H1 (cell line): ENCODE results near the gene ASMTL. TPM values are rescaled to one million over a fixed set of nuclear protein-coding genes. Genes with fewer than 3 reads are reported as not detected.

Experiments used
- SP2 ChIP-seq: IDR thresholded peaks from 2 replicates; pipeline ENCODE4 v1.6.1; 2012; ENCODE audit warnings: mild to moderate bottlenecking, low read length, inconsistent platforms
- ZNF274 ChIP-seq: IDR thresholded peaks from 2 replicates; pipeline ENCODE4 v1.7.0; 2012; ENCODE audit warnings: low read length, borderline replicate concordance; ENCODE audit errors: extremely low read depth
- polyA plus RNA-seq, 7 experiments: library from polyadenylated mRNA; depleted of rRNA in 3 of 7; stranded (reverse) in 5 of 7; unstranded in 2 of 7; fragments of >200 nt in 5 of 7; fragments of 200-250 nt in 2 of 7; gene quantifications; 1 replicate in 5 of 7; 2 replicates in 1 of 7; 4 replicates in 1 of 7; pipeline versions ENCODE4 v1.2.1 to v1.2.3, GENCODE V29; 2011 to 2013; ENCODE audit warnings: missing spikeins in 2 of 7, mixed read lengths in 2 of 7
- total RNA-seq: library from RNA; stranded (reverse); fragmentation: NEBNext Ultra II Directional; extraction: Animal tissue kit (Norgen Biotek cat#: 25700); gene quantifications from 2 replicates; pipeline ENCODE4 v1.2.1, GENCODE V29; 2021
- TF ChIP-seq, protein P1 (sequence below): fragments of 300-600 bp; sonication (generic); IDR thresholded peaks from 2 replicates; pipeline ENCODE4 v1.7.1; 2012; ENCODE audit warnings: low read length, moderate library complexity, mild to moderate bottlenecking, inconsistent platforms; ENCODE audit not compliant: insufficient replicate concordance
- TF ChIP-seq, protein P2 (sequence below): IDR thresholded peaks from 2 replicates; pipeline ENCODE4 v1.6.1; 2011; ENCODE audit warnings: low read depth, mild to moderate bottlenecking, low read length; ENCODE audit not compliant: insufficient read depth

The ASMTL gene
- total and polyA plus RNA-seq, 2 of the 8 experiments (the other 6 are each of a cell fraction or from before 2014, with no cell fraction given) = 75.6 to 81.4 TPM

DNA sequence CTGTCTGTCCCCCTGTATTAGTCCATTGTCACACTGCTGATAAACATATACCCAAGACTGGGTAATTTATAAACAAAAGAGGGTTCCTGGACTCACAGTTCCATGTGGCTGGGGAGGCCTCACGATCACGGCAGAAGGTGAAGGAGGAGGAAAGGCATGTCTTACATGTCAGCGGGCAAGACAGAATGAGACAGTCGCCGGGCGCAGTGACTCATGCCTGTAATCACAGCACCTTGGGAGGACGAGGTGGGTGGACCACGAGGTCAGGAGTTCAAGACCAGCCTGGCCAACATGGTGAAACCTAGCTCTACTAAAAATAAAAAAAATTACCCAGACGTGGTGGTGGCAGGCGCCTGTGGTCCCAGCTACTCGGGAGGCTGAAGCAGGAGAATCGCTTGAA is 91.4 kb downstream of the ASMTL start (continued):
- TF ChIP-seq, protein P1, sequence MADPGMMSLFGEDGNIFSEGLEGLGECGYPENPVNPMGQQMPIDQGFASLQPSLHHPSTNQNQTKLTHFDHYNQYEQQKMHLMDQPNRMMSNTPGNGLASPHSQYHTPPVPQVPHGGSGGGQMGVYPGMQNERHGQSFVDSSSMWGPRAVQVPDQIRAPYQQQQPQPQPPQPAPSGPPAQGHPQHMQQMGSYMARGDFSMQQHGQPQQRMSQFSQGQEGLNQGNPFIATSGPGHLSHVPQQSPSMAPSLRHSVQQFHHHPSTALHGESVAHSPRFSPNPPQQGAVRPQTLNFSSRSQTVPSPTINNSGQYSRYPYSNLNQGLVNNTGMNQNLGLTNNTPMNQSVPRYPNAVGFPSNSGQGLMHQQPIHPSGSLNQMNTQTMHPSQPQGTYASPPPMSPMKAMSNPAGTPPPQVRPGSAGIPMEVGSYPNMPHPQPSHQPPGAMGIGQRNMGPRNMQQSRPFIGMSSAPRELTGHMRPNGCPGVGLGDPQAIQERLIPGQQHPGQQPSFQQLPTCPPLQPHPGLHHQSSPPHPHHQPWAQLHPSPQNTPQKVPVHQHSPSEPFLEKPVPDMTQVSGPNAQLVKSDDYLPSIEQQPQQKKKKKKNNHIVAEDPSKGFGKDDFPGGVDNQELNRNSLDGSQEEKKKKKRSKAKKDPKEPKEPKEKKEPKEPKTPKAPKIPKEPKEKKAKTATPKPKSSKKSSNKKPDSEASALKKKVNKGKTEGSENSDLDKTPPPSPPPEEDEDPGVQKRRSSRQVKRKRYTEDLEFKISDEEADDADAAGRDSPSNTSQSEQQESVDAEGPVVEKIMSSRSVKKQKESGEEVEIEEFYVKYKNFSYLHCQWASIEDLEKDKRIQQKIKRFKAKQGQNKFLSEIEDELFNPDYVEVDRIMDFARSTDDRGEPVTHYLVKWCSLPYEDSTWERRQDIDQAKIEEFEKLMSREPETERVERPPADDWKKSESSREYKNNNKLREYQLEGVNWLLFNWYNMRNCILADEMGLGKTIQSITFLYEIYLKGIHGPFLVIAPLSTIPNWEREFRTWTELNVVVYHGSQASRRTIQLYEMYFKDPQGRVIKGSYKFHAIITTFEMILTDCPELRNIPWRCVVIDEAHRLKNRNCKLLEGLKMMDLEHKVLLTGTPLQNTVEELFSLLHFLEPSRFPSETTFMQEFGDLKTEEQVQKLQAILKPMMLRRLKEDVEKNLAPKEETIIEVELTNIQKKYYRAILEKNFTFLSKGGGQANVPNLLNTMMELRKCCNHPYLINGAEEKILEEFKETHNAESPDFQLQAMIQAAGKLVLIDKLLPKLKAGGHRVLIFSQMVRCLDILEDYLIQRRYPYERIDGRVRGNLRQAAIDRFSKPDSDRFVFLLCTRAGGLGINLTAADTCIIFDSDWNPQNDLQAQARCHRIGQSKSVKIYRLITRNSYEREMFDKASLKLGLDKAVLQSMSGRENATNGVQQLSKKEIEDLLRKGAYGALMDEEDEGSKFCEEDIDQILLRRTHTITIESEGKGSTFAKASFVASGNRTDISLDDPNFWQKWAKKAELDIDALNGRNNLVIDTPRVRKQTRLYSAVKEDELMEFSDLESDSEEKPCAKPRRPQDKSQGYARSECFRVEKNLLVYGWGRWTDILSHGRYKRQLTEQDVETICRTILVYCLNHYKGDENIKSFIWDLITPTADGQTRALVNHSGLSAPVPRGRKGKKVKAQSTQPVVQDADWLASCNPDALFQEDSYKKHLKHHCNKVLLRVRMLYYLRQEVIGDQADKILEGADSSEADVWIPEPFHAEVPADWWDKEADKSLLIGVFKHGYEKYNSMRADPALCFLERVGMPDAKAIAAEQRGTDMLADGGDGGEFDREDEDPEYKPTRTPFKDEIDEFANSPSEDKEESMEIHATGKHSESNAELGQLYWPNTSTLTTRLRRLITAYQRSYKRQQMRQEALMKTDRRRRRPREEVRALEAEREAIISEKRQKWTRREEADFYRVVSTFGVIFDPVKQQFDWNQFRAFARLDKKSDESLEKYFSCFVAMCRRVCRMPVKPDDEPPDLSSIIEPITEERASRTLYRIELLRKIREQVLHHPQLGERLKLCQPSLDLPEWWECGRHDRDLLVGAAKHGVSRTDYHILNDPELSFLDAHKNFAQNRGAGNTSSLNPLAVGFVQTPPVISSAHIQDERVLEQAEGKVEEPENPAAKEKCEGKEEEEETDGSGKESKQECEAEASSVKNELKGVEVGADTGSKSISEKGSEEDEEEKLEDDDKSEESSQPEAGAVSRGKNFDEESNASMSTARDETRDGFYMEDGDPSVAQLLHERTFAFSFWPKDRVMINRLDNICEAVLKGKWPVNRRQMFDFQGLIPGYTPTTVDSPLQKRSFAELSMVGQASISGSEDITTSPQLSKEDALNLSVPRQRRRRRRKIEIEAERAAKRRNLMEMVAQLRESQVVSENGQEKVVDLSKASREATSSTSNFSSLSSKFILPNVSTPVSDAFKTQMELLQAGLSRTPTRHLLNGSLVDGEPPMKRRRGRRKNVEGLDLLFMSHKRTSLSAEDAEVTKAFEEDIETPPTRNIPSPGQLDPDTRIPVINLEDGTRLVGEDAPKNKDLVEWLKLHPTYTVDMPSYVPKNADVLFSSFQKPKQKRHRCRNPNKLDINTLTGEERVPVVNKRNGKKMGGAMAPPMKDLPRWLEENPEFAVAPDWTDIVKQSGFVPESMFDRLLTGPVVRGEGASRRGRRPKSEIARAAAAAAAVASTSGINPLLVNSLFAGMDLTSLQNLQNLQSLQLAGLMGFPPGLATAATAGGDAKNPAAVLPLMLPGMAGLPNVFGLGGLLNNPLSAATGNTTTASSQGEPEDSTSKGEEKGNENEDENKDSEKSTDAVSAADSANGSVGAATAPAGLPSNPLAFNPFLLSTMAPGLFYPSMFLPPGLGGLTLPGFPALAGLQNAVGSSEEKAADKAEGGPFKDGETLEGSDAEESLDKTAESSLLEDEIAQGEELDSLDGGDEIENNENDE = no peak
- TF ChIP-seq ZNF274 = no peak
- TF ChIP-seq SP2 = no peak
- TF ChIP-seq, protein P2, sequence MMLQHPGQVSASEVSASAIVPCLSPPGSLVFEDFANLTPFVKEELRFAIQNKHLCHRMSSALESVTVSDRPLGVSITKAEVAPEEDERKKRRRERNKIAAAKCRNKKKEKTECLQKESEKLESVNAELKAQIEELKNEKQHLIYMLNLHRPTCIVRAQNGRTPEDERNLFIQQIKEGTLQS = no peak
